ENCODE measurements around the gene COL11A2. TPM values are rescaled to one million over a fixed set of nuclear protein-coding genes. Genes with fewer than 3 reads are reported as not detected.

The COL11A2 gene
- total and polyA plus RNA-seq, 2 experiments from 2014 or later, result 1.6 to 2.7 TPM

GRCh38 chr6:33194431-33194979 is 2.2 kb upstream of the COL11A2 start:
- no peaks in the 10 kb centered on the region for H3K9me2 ChIP-seq (ENCODE audit: insufficient read depth)
- no peak for DNase-seq (ENCODE audit: low spot score)
- peaks cover 22% of the 10 kb centered on the region for H3K27me3 Mint-ChIP-seq (ENCODE audit: insufficient read depth, low read depth, poor library complexity)
- no peak overlapping the region; the same call in 2 of the 3 replicates for H3K4me3 Mint-ChIP-seq
- H3K36me3 Mint-ChIP-seq (ENCODE audit: low read depth), result peaks cover 23% of the 10 kb centered on the region
- peaks cover 26% of the 10 kb centered on the region for H3K27me3 ChIP-seq (ENCODE audit: insufficient read depth)
- no peak overlapping the region for H2AFZ ChIP-seq
- no peak for TF ChIP-seq NANOG (IDR thresholded peaks at IDR 0.05; ENCODE audit: borderline replicate concordance)
- TF ChIP-seq, protein P1, sequence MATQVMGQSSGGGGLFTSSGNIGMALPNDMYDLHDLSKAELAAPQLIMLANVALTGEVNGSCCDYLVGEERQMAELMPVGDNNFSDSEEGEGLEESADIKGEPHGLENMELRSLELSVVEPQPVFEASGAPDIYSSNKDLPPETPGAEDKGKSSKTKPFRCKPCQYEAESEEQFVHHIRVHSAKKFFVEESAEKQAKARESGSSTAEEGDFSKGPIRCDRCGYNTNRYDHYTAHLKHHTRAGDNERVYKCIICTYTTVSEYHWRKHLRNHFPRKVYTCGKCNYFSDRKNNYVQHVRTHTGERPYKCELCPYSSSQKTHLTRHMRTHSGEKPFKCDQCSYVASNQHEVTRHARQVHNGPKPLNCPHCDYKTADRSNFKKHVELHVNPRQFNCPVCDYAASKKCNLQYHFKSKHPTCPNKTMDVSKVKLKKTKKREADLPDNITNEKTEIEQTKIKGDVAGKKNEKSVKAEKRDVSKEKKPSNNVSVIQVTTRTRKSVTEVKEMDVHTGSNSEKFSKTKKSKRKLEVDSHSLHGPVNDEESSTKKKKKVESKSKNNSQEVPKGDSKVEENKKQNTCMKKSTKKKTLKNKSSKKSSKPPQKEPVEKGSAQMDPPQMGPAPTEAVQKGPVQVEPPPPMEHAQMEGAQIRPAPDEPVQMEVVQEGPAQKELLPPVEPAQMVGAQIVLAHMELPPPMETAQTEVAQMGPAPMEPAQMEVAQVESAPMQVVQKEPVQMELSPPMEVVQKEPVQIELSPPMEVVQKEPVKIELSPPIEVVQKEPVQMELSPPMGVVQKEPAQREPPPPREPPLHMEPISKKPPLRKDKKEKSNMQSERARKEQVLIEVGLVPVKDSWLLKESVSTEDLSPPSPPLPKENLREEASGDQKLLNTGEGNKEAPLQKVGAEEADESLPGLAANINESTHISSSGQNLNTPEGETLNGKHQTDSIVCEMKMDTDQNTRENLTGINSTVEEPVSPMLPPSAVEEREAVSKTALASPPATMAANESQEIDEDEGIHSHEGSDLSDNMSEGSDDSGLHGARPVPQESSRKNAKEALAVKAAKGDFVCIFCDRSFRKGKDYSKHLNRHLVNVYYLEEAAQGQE (IDR thresholded peaks at IDR 0.05; ENCODE audit: unreplicated experiment), result no peak
- TF ChIP-seq ZNF462 (CRISPR knock-in tag; IDR thresholded peaks at IDR 0.05), result no peak
- no peak for TF ChIP-seq POLR2AphosphoS5 (IDR thresholded peaks at IDR 0.05; ENCODE audit: low read depth)
- TF ChIP-seq ZNF114 (CRISPR knock-in tag; IDR thresholded peaks at IDR 0.05), result no peak
- no peak for TF ChIP-seq EZH2phosphoT487 (IDR thresholded peaks at IDR 0.05; ENCODE audit: unreplicated experiment)
- TF ChIP-seq, protein P2, sequence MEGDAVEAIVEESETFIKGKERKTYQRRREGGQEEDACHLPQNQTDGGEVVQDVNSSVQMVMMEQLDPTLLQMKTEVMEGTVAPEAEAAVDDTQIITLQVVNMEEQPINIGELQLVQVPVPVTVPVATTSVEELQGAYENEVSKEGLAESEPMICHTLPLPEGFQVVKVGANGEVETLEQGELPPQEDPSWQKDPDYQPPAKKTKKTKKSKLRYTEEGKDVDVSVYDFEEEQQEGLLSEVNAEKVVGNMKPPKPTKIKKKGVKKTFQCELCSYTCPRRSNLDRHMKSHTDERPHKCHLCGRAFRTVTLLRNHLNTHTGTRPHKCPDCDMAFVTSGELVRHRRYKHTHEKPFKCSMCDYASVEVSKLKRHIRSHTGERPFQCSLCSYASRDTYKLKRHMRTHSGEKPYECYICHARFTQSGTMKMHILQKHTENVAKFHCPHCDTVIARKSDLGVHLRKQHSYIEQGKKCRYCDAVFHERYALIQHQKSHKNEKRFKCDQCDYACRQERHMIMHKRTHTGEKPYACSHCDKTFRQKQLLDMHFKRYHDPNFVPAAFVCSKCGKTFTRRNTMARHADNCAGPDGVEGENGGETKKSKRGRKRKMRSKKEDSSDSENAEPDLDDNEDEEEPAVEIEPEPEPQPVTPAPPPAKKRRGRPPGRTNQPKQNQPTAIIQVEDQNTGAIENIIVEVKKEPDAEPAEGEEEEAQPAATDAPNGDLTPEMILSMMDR (conservative IDR thresholded peaks at IDR 0.05; ENCODE audit: low read depth in 2 of 2), result no peak
- no peak for TF ChIP-seq CREB1 (CRISPR knock-in tag; IDR thresholded peaks at IDR 0.05; ENCODE audit: low read depth)
- no peak for TF ChIP-seq ETS1 (IDR thresholded peaks at IDR 0.05)
- no peak for TF ChIP-seq JUNB (IDR thresholded peaks at IDR 0.05; ENCODE audit: unreplicated experiment)
- TF ChIP-seq ZNF331 (CRISPR knock-in tag; IDR thresholded peaks at IDR 0.05; ENCODE audit: low read depth), result no peak
- peaks cover 13% of the 10 kb centered on the region for H3K4me1 ChIP-seq (ENCODE audit: insufficient read depth)
- peaks cover 37% of the 10 kb centered on the region for H3K4me1 Mint-ChIP-seq
- H3K36me3 ChIP-seq (ENCODE audit: insufficient read depth), result no peaks in the 10 kb centered on the region; the same call in 1 of the 2 replicates
- 0 out of 2 replicates have a peak, but pooled peaks cover 7% of the 10 kb centered on the region for H3F3A ChIP-seq (replicated peaks; ENCODE audit: low read depth)
- ATAC-seq, result no peak
- no peak overlapping the region for H3K27ac ChIP-seq (ENCODE audit: low read depth)
- H4K20me1 ChIP-seq (replicated peaks; ENCODE audit: insufficient read depth), result peaks cover 7% of the 10 kb centered on the region
- H3K4me3 ChIP-seq, result no peak overlapping the region
- H3K27ac Mint-ChIP-seq, result no peak overlapping the region
- peaks cover 3% of the 10 kb centered on the region for H3K79me2 ChIP-seq (replicated peaks; ENCODE audit: insufficient read depth)
- no peaks in the 10 kb centered on the region; the same call in 2 of the 3 replicates for H3K9me3 Mint-ChIP-seq
- no peak overlapping the region for H3K4me2 ChIP-seq

All from GM23338 (cell line).